ENCODE results near the gene TGFB1.
A peak's percentile ranks its signal among the peaks of the same experiment; 100 is the strongest.
"Not testable (repeated sequence)": the region's sequence is repeated elsewhere in the genome, so short reads cannot be mapped to it uniquely, and the experiment has no call there.

Gene TGFB1

GRCh38 chr19:41371541-41371940 is 17.8 kb upstream of the TGFB1 start:
- DNase-seq (ENCODE audit: low read depth): no peak
- H3K4me3 ChIP-seq (ENCODE audit: control insufficient read depth, low read depth, low read length): no peak overlapping the region
- TF ChIP-seq, protein P1, sequence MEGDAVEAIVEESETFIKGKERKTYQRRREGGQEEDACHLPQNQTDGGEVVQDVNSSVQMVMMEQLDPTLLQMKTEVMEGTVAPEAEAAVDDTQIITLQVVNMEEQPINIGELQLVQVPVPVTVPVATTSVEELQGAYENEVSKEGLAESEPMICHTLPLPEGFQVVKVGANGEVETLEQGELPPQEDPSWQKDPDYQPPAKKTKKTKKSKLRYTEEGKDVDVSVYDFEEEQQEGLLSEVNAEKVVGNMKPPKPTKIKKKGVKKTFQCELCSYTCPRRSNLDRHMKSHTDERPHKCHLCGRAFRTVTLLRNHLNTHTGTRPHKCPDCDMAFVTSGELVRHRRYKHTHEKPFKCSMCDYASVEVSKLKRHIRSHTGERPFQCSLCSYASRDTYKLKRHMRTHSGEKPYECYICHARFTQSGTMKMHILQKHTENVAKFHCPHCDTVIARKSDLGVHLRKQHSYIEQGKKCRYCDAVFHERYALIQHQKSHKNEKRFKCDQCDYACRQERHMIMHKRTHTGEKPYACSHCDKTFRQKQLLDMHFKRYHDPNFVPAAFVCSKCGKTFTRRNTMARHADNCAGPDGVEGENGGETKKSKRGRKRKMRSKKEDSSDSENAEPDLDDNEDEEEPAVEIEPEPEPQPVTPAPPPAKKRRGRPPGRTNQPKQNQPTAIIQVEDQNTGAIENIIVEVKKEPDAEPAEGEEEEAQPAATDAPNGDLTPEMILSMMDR (IDR thresholded peaks at IDR 0.05; ENCODE audit: control insufficient read depth, insufficient read depth, low read depth, low read length, missing control alignments): no peak

- H3K4me3 ChIP-seq (ENCODE audit: control insufficient read depth, low read depth, low read length): not testable (repeated sequence)
Observed at GRCh38 chr19:41371119-41371518, 17.4 kb upstream of the TGFB1 start.

DNA sequence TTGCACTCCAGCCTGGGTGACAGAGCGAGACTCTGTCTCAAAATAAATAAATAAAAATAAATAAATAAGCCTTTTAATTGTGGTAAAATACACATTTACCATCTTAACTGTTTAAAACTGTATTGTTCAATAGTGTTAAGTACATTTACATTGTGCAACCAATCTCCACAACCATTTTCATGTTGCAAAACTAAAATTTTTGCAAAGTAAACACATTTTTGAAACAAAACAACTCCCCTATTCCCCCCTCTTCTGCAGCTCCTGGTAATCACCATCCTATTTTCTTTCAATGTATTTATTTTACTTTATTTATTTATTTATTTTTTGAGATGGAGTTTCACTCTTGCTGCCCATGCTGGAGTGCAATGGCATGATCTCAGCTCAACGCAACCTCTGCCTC is 16.0 kb upstream of the TGFB1 start:
- no peak overlapping the region for H3K4me3 ChIP-seq (ENCODE audit: control insufficient read depth, low read depth, low read length)
- no peak for DNase-seq (ENCODE audit: low read depth)

More at GRCh38 chr19:41371119-41371518, 17.4 kb upstream of the TGFB1 start:
- not testable (repeated sequence) for DNase-seq (ENCODE audit: low read depth)

GRCh38 chr19:41367848-41368301 is 14.2 kb upstream of the TGFB1 start:
- H3K4me3 ChIP-seq (ENCODE audit: control insufficient read depth, low read depth, low read length): no peak overlapping the region
- peak; percentile 84 for DNase-seq (ENCODE audit: low read depth)
- TF ChIP-seq, protein P1 (IDR thresholded peaks at IDR 0.05; ENCODE audit: control insufficient read depth, insufficient read depth, low read depth, low read length, missing control alignments): no peak

More for the DNA sequence above, 16.0 kb upstream of the TGFB1 start:
- TF ChIP-seq, protein P1 (IDR thresholded peaks at IDR 0.05; ENCODE audit: control insufficient read depth, insufficient read depth, low read depth, low read length, missing control alignments): no peak

DNA sequence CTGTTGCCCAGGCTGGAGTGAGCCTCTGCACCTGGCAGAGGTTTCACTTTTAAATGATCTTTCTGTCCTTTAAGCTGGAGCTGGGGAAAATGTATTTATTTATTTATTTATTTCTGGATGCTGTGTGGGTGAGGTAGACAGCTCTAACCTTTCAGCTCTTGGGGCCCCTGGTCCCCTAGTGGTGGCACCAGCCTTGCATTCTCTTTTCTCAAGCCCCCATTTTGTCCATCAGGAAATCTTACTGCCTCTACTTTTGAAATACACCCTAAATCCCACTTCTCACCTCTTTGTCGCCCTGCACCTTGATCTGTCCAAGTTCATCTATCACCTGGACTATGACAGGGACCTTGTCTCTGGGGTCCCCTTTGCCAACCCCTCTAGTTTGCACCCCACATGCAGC is 12.4 kb upstream of the TGFB1 start:
- DNase-seq (ENCODE audit: low read depth): no peak

DNA sequence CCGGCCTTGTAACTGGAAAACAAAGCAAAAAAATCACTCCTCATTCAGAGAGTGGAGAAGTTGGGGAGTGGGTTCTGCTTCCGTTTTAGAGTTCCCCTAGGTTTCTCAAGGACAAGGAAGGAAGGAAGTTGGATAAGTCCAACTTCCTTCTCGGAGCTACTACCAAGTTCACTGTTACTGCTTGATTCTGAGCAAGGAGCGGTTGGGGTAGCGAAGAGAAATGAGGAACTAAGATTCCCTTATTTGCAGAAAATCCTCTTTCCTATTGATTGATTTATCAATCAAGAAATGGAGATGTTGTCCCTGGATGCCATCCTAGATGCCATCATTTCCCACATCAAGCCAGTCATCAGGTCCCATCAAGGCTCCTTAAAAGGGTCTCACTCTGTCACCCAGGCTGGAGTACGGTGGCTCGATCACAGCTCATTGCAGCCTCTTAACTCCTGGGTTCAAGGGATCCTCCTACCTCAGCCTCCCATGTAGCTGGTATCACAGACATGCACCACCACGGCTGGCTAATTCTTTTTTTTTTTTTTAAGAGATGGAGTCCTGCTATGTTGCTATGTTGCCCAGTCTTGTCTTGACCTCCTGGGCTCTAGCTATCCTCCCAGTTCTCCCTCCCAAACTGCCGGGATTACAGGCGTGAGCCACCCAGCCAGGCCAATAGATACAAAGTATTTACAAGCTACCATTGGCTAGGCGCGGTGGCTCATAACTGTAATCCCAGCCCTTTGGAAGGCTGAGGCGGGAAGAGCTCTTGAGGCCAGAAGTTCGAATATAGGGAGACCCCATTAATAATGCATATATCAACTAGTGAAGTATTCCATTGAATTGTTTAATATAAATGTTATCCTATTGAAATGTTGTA is 11.0 kb upstream of the TGFB1 start:
- DNase-seq (ENCODE audit: low read depth): no peak
- peak overlapping the region; percentile 81 for H3K4me3 ChIP-seq (ENCODE audit: control insufficient read depth, low read depth, low read length)
- TF ChIP-seq, protein P1 (IDR thresholded peaks at IDR 0.05; ENCODE audit: control insufficient read depth, insufficient read depth, low read depth, low read length, missing control alignments): no peak

More for the DNA sequence above, 12.4 kb upstream of the TGFB1 start:
- TF ChIP-seq, protein P1 (IDR thresholded peaks at IDR 0.05; ENCODE audit: control insufficient read depth, insufficient read depth, low read depth, low read length, missing control alignments): peak; percentile 17
- H3K4me3 ChIP-seq (ENCODE audit: control insufficient read depth, low read depth, low read length): no peak overlapping the region

DNA sequence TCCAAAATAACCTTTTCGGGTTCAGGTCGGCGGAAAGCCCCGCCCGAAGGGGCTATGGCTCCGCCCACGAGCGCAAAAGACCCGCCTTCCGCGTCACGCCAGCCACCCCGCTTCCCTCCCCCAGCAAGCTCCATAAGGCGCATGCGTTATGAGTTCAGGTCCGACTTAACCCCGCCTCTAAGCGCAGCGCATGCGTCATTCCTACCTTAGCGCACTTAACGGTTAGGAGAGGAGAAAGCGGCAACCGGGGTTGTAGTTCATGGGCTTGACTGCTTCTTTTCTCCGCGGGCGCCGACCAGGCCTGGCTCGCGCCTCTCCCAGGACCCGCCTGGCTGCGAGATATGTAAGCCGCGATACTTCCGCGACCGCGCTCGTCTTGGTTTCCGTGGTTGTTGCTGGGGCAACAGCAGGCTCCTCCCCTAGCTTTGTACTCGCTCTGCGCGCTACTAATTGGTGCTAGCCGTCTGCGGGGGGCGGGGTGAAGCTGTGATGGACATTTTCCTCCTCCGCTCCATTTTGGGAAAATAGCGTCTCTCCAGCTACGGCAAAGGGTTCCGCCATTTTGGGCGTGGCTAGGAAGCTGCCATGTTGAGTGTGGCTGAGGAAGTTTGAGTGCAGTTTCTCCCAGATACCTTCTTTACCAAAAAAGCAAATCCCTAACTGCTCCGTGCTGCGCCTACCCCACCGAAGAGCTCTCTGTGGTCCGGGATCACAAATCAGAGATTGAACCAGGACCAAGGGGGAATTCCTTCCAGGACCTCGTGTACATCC is 10.2 kb upstream of the TGFB1 start, which contains the start of gene B9D2:
B9D2 (minus strand) TSS at position 397 of the 771 bp plus-strand sequence. CDS start 630 bp downstream, outside the sequence.
- TF ChIP-seq, protein P1 (IDR thresholded peaks at IDR 0.05; ENCODE audit: control insufficient read depth, insufficient read depth, low read depth, low read length, missing control alignments): no peak
- DNase-seq (ENCODE audit: low read depth): peak; percentile 94
- peak within 1 kb of the TSS; percentile 81 for H3K4me3 ChIP-seq (ENCODE audit: control insufficient read depth, low read depth, low read length)

Data from AG09309 (cell line).